Gastrocnemius medialis (tissue), 4 donors: ENCODE measurements around the gene CITED1. TPM values are rescaled to one million over a fixed set of nuclear protein-coding genes. Genes with fewer than 3 reads are reported as not detected.

Experiments
- ATAC-seq, 2 donors: fragments of 150-250 bp; one replicate each; pipeline ENCODE4 v1.9.1; 2016
- DNase-seq, 2 donors: peaks; one replicate each; pipeline ENCODE4 v3.0.0-alpha.2; 2019
- H3K27ac ChIP-seq, 4 donors: fragments of 200-600 bp; sonication (generic); 1 replicate in 1 of 4; 2 replicates in 3 of 4; pipeline ENCODE4 v1.5.1; 2016 to 2018; ENCODE audit warnings: mild to moderate bottlenecking in 2 of 4, moderate library complexity in 1 of 4
- H3K27me3 ChIP-seq, 3 donors: fragments of 200-600 bp; sonication (generic) in 2 of 3; 1 replicate in 1 of 3; 2 replicates in 2 of 3; pipeline versions ENCODE4 v1.5.1 to v1.6.0; 2016 to 2019; ENCODE audit warnings: mild to moderate bottlenecking in 1 of 3, moderate library complexity in 1 of 3
- H3K36me3 ChIP-seq, 2 donors: fragments of 200-600 bp; sonication (generic) in 1 of 2; one replicate each; pipeline ENCODE4 v1.5.1; 2017 to 2018
- H3K4me1 ChIP-seq, 2 donors: fragments of 200-600 bp; sonication (generic) in 1 of 2; one replicate each; pipeline ENCODE4 v1.5.1; 2016 to 2017; ENCODE audit warnings: mild to moderate bottlenecking in 2 of 2
- H3K4me3 ChIP-seq, 4 donors: fragments of 200-600 bp; sonication (generic) in 3 of 4; 1 replicate in 1 of 4; 2 replicates in 3 of 4; pipeline ENCODE4 v1.5.1; 2016 to 2019; ENCODE audit warnings: mild to moderate bottlenecking in 2 of 4
- H3K9me3 ChIP-seq, 3 donors: fragments of 200-600 bp; sonication (generic) in 2 of 3; 1 replicate in 1 of 3; 2 replicates in 2 of 3; pipeline ENCODE4 v1.5.1; 2016 to 2019
- POLR2A ChIP-seq, 2 donors: fragments of 450-650 bp; IDR thresholded peaks; one replicate each; pipeline ENCODE4 v1.6.1; 2017; ENCODE audit warnings: antibody characterized with exemption in 2 of 2, mild to moderate bottlenecking in 2 of 2, moderate library complexity in 2 of 2
- in situ Hi-C, 4 donors: fragments of 200-750 bp; cut with MboI; loops; one replicate each; pipeline versions ENCODE4 v1.15.0 to v1.8.0; 2017; ENCODE audit warnings: low sequenced_read_pairs in 4 of 4
- intact Hi-C: fragments of 100-400 bp; cut with DNase I; formaldehyde crosslinking; loops from one replicate; pipeline ENCODE4 v1.15.1; 2023; ENCODE audit warnings: low total_unique reads
- total RNA-seq, 4 donors: library from RNA; depleted of rRNA; stranded (reverse); fragments of >200 nt; gene quantifications; one replicate each; pipeline versions ENCODE4 v1.1.0 to v1.2.3, GENCODE V29; 2016
- TF ChIP-seq, protein P1 (sequence below), 5 experiments: fragments of 450-650 bp in 3 of 5; fragments of 200-600 bp in 2 of 5; sonication (generic) in 2 of 5; IDR thresholded peaks in 4 of 5; conservative IDR thresholded peaks in 1 of 5; 1 replicate in 4 of 5; 2 replicates in 1 of 5; pipeline ENCODE4 v1.5.1; 2016 to 2019; ENCODE audit warnings: antibody characterized with exemption in 5 of 5, mild to moderate bottlenecking in 3 of 5, moderate library complexity in 3 of 5

CITED1 gene
- total RNA-seq, 4 donors from 2014 or later = not detected

DNA sequence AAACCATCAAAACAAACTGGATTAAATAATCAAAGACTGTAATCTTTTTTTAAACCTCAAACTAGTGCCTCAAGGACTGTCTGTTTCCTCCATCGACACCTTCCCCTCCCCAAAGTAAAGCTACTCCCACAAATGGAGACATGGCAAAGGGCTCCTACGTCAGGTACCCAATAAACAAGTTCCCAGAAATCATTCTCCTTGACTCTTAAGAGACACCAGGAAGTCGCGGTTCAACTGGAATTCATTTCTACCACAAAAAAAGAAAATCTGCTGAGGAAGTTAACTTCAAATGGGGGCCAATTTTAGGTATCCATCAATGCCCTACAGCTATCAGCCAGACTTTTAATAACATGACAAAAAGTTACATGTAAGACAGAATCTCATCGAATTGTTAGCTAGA, 31.2 kb downstream of the CITED1 start:
- H3K4me1 ChIP-seq = peaks cover 6 to 8% of the 10 kb centered on the region in 2 donors
- H3K27me3 ChIP-seq = no peaks in the 10 kb centered on the region
- in situ Hi-C loops (no loop called here), intact Hi-C loops (no loop called here)
- no peaks in the 10 kb centered on the region for H3K9me3 ChIP-seq
- peaks cover 0 to 58% of the 10 kb centered on the region in 2 donors for H3K36me3 ChIP-seq
- TF ChIP-seq POLR2A (IDR thresholded peaks at IDR 0.05) = no peak
- TF ChIP-seq, protein P1, sequence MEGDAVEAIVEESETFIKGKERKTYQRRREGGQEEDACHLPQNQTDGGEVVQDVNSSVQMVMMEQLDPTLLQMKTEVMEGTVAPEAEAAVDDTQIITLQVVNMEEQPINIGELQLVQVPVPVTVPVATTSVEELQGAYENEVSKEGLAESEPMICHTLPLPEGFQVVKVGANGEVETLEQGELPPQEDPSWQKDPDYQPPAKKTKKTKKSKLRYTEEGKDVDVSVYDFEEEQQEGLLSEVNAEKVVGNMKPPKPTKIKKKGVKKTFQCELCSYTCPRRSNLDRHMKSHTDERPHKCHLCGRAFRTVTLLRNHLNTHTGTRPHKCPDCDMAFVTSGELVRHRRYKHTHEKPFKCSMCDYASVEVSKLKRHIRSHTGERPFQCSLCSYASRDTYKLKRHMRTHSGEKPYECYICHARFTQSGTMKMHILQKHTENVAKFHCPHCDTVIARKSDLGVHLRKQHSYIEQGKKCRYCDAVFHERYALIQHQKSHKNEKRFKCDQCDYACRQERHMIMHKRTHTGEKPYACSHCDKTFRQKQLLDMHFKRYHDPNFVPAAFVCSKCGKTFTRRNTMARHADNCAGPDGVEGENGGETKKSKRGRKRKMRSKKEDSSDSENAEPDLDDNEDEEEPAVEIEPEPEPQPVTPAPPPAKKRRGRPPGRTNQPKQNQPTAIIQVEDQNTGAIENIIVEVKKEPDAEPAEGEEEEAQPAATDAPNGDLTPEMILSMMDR (IDR thresholded peaks at IDR 0.05 in 4 of 5, conservative IDR thresholded peaks at IDR 0.05 in 1 of 5) = no peak
- DNase-seq (no peak), ATAC-seq (no peak)
- no peak overlapping the region for H3K27ac ChIP-seq
- H3K4me3 ChIP-seq = no peak overlapping the region

DNA sequence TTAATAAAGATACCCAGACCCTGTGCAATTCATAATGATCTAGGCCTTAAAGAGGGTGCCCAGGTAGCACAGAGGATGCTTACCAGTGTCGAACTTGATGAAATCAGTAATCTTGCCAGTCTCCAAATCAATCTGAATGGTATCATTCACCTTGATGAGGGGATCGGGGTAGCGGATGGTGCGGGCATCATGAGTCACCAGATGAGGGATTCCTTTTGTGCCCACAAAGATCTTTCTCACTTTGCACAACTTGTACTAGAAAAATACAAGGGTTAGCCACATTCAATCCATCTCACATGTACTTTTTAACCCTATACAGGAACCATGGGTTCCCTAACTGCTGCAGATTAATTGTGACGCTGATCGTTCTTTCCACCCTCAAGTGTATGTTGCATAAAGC, 32.0 kb downstream of the CITED1 start:
- DNase-seq = no peak
- no peak for ATAC-seq
- H3K9me3 ChIP-seq = no peaks in the 10 kb centered on the region
- H3K4me3 ChIP-seq = no peak overlapping the region
- H3K27me3 ChIP-seq = no peaks in the 10 kb centered on the region
- TF ChIP-seq POLR2A (IDR thresholded peaks at IDR 0.05) = no peak
- TF ChIP-seq, protein P1 (IDR thresholded peaks at IDR 0.05 in 4 of 5, conservative IDR thresholded peaks at IDR 0.05 in 1 of 5) = no peak
- intact Hi-C loops (no loop called here), in situ Hi-C loops (no loop called here)
- H3K27ac ChIP-seq = no peak overlapping the region
- peaks cover 0 to 58% of the 10 kb centered on the region in 2 donors for H3K36me3 ChIP-seq
- peaks cover 6 to 8% of the 10 kb centered on the region in 2 donors for H3K4me1 ChIP-seq

DNA sequence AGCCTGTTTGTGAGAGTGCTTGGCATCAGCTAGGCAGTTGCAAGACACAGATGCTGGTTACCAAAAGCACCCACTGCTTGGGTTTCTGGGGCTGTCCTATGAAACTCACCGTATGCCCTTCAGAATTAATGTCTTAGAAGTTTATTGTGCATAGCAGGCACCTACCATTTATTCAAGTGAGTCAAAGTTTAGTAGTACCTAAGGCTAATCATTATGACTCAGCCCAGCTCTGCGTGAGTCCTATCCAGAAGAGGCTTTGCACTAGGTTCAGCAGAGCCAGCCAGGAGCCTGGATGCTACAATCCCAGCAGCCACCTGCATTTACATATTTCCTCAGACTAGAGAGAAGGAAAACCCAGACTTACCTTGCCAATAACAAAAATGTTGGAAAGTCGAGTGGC, 32.8 kb downstream of the CITED1 start:
- TF ChIP-seq POLR2A (IDR thresholded peaks at IDR 0.05) = no peak
- TF ChIP-seq, protein P1 (IDR thresholded peaks at IDR 0.05 in 4 of 5, conservative IDR thresholded peaks at IDR 0.05 in 1 of 5) = no peak
- in situ Hi-C loops (no loop called here), intact Hi-C loops (no loop called here)
- Histone ChIP-seq H3K4me1 (peaks cover 6 to 8% of the 10 kb centered on the region in 2 donors), H3K4me3 (no peak overlapping the region), H3K27ac (no peak overlapping the region), H3K27me3 (no peaks in the 10 kb centered on the region), H3K9me3 (no peaks in the 10 kb centered on the region), H3K36me3 (peaks cover 0 to 58% of the 10 kb centered on the region in 2 donors)
- no peak for ATAC-seq
- no peak for DNase-seq

DNA sequence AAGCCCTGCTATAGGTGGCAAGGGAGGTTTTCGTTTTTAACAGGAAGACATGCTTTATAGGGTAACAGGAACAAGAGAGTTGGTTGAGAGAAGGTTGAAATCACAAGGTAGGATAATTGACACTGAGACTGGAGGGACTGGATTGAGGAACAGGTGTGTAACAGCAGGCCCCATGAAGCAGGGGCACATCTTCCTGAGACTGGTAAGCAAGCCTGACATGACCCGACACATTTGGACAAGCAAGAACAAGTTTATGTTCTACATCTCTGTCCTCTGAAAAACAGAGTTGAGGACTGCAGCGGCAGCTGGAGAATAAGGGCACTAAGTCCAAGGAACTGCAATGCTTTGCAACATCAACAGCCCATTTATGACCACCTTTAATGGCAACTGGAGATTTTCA, 33.9 kb downstream of the CITED1 start:
- intact Hi-C loops = no loop called here
- peaks cover 0 to 58% of the 10 kb centered on the region in 2 donors for H3K36me3 ChIP-seq
- in situ Hi-C loops = no loop called here

DNA sequence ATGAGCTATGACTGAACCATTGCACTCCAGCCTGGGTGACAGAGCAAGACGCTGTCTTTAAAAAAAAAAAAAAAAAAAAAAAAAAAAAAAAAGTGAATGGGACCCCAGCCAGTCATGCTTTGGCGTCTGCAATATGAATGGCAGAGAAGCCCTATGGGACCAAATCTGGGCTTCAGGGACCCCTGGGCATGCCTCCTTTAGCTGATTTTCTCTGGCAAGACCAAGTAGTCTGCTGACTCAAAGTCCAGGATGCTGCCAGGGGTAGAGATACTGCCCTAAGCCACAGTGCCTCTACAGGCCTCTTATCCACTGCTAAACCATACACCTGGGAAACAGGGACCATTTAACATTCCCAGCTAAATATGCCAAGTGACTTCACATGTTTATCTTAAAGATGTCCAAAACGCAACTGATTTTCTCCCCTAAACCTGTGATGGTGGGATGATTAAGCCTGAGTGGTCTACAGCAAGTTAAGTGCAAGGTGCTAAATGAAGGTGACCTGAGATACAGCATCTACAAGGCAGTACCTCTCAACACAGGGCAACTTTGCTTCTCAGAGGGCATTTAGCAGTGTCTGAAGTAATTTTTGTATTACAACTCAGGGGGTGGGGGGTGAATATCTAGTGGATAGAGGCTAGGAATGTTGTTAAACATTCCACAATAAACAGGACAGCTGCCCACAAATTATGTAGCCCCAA, 34.5 kb downstream of the CITED1 start:
- Histone ChIP-seq H3K4me3 (no peak overlapping the region), H3K4me1 (peaks cover 3 to 7% of the 10 kb centered on the region in 2 donors), H3K27ac (no peak overlapping the region), H3K9me3 (no peaks in the 10 kb centered on the region), H3K27me3 (no peaks in the 10 kb centered on the region), H3K36me3 (peaks cover 0 to 58% of the 10 kb centered on the region in 2 donors)
- TF ChIP-seq, protein P1 (IDR thresholded peaks at IDR 0.05 in 4 of 5, conservative IDR thresholded peaks at IDR 0.05 in 1 of 5) = no peak
- TF ChIP-seq POLR2A (IDR thresholded peaks at IDR 0.05) = no peak
- ATAC-seq (no peak), DNase-seq (no peak)
- in situ Hi-C loops = no loop called here
- intact Hi-C loops = no loop called here

More for the DNA sequence above, 33.9 kb downstream of the CITED1 start:
- TF ChIP-seq POLR2A (IDR thresholded peaks at IDR 0.05) = no peak
- H3K4me1 ChIP-seq = peaks cover 6 to 8% of the 10 kb centered on the region in 2 donors
- no peaks in the 10 kb centered on the region for H3K27me3 ChIP-seq
- ATAC-seq (no peak), DNase-seq (no peak)
- no peak overlapping the region for H3K27ac ChIP-seq
- H3K4me3 ChIP-seq = no peak overlapping the region
- H3K9me3 ChIP-seq = no peaks in the 10 kb centered on the region
